Lower lobe of right lung (tissue), 2 donors: ENCODE results near the gene DIP2B. TPM values are rescaled to one million over a fixed set of nuclear protein-coding genes. Genes with fewer than 3 reads are reported as not detected.

ENCODE experiments used
- ATAC-seq, 2 donors: fragments of 200-7000 bp; cut with Tn5 transposase; one replicate each; pipeline ENCODE4 v1.9.1; 2020 to 2022; ENCODE audit warnings: mild to moderate bottlenecking in 2 of 2, moderate library complexity in 2 of 2
- DNase-seq: peaks from one replicate; pipeline ENCODE4 v3.0.0-alpha.2; 2020
- H3K27ac ChIP-seq: fragments of 200-600 bp; one replicate; pipeline ENCODE4 v1.8.0; 2022
- H3K27me3 ChIP-seq: fragments of 200-600 bp; one replicate; pipeline ENCODE4 v1.8.0; 2022; ENCODE audit warnings: low read depth
- H3K36me3 ChIP-seq: fragments of 200-600 bp; one replicate; pipeline ENCODE4 v1.8.0; 2022; ENCODE audit warnings: mild to moderate bottlenecking
- H3K4me1 ChIP-seq: fragments of 200-600 bp; one replicate; pipeline ENCODE4 v1.8.0; 2022
- H3K4me3 ChIP-seq: fragments of 200-600 bp; one replicate; pipeline ENCODE4 v1.8.0; 2022; ENCODE audit warnings: mild to moderate bottlenecking
- H3K9me3 ChIP-seq: fragments of 200-600 bp; one replicate; pipeline ENCODE4 v1.8.0; 2022
- CTCF ChIP-seq: fragments of 200-600 bp; IDR thresholded peaks from one replicate; pipeline ENCODE4 v1.8.0; 2022; ENCODE audit warnings: antibody characterized with exemption, mild to moderate bottlenecking
- intact Hi-C: fragments of 100-400 bp; cut with DNase I; formaldehyde crosslinking; loops from one replicate; pipeline ENCODE4 v1.11.0; 2022
- total RNA-seq: library from RNA; stranded (reverse); fragmentation: NEBNext Ultra II Directional; extraction: Animal tissue kit (Norgen Biotek cat#: 25700); gene quantifications from one replicate; pipeline ENCODE4 v1.2.1, GENCODE V29; 2021
- donor health status: DM: no; HTN: yes; CAD: no; lungs with severe emphysema.

Gene DIP2B
- total RNA-seq, 1 donor from 2014 or later: 32.8 TPM

DNA sequence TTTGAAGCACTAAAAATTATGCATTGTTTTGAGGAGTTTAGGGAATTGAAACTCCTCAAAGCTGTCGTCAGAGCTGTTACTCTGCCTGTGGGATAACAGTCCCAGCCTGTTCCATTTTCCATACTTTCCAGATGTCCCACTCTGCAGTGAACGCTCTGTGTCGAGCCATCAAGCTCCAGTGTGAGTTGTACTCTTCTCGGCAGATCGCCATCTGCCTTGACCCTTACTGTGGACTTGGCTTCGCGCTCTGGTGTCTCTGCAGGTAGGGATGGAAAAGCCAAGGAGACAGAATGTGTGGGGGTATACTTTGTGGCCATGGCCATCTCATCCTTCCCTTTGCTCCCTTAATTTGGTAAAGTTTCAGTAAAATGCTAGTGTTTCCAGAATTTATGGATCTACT, 223.6 kb downstream of the DIP2B start:
- H3K4me3 ChIP-seq: no peak overlapping the region
- no peak for TF ChIP-seq CTCF
- no peak overlapping the region for H3K27ac ChIP-seq
- no peaks in the 10 kb centered on the region for H3K9me3 ChIP-seq
- no peaks in the 10 kb centered on the region for H3K27me3 ChIP-seq
- H3K4me1 ChIP-seq: no peaks in the 10 kb centered on the region
- intact Hi-C loops: no loop called here
- peaks cover 100% of the 10 kb centered on the region for H3K36me3 ChIP-seq
- DNase-seq (no peak), ATAC-seq (no peak)

DNA sequence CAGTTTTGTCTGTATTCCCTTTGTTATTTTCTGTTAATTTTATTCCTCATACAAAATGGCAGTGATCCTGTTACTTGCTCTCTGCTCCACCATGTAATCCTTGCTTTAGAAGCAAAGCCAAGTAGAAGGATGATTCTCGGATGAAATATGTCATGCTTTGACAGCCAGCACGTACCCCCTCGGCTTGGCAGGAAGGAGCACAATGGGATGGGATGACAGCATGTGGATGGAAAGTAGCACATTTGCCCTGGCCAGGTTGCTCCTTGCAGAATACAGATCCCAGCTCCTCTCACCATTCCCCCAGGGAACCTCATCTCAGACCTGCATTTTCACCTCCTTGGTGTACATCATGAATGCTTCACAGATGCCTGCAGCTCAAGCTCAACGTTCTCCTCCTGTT, 224.1 kb downstream of the DIP2B start:
- no peak overlapping the region for H3K27ac ChIP-seq
- no peaks in the 10 kb centered on the region for H3K4me1 ChIP-seq
- DNase-seq (no peak), ATAC-seq (no peak)
- no peaks in the 10 kb centered on the region for H3K9me3 ChIP-seq
- H3K36me3 ChIP-seq: peaks cover 100% of the 10 kb centered on the region
- no peak overlapping the region for H3K4me3 ChIP-seq
- no peaks in the 10 kb centered on the region for H3K27me3 ChIP-seq
- intact Hi-C loops: no loop called here
- TF ChIP-seq CTCF: no peak

DNA sequence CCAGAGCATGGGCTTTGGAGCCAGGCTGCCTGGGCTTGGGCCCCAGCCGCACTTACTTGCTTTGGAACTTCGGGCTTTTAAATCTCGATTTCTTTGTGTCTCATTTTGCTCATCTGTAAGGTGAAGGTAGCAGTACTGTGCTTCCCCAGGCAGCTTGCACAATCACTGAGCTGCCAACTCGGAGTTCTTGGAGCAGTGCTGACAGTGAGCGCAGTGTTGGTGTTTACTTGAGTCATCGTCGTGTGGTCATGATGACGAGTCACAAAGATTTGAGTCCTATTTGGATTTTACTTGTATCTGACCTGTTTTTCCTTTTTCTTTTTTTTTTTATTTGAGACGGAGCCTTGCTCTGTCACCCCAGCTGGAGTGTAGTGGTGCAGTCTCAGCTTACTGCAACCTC, 227.8 kb downstream of the DIP2B start:
- TF ChIP-seq CTCF: no peak
- ATAC-seq (no peak), DNase-seq (no peak)
- H3K4me3 ChIP-seq: no peak overlapping the region
- peaks cover 100% of the 10 kb centered on the region for H3K36me3 ChIP-seq
- no peaks in the 10 kb centered on the region for H3K9me3 ChIP-seq
- no peaks in the 10 kb centered on the region for H3K27me3 ChIP-seq
- intact Hi-C loops: no loop called here
- no peaks in the 10 kb centered on the region for H3K4me1 ChIP-seq
- H3K27ac ChIP-seq: no peak overlapping the region

- Histone ChIP-seq H3K4me1 (no peaks in the 10 kb centered on the region), H3K27ac (no peak overlapping the region), H3K4me3 (no peak overlapping the region), H3K9me3 (no peaks in the 10 kb centered on the region), H3K36me3 (peaks cover 100% of the 10 kb centered on the region), H3K27me3 (no peaks in the 10 kb centered on the region)
- DNase-seq (no peak), ATAC-seq (no peak)
- intact Hi-C loops: no loop called here
- no peak for TF ChIP-seq CTCF
Measured at GRCh38 chr12:50733706-50734105, 228.9 kb downstream of the DIP2B start.

- intact Hi-C loops: no loop called here
- Histone ChIP-seq H3K27me3 (no peaks in the 10 kb centered on the region), H3K27ac (no peak overlapping the region), H3K4me3 (no peak overlapping the region), H3K36me3 (peaks cover 100% of the 10 kb centered on the region), H3K9me3 (no peaks in the 10 kb centered on the region), H3K4me1 (no peaks in the 10 kb centered on the region)
- ATAC-seq (peak in 1 of 2 donors; percentile 42), DNase-seq (no peak)
- TF ChIP-seq CTCF: peak; percentile 49
Measured at GRCh38 chr12:50734409-50735263, 229.9 kb downstream of the DIP2B start.
